HepG2 (cell line): ENCODE data around the gene PELO. TPM values are rescaled to one million over a fixed set of nuclear protein-coding genes. Genes with fewer than 3 reads are reported as not detected.

Experiments
- AKAP8 ChIP-seq: sonication (generic); formaldehyde crosslinking; IDR thresholded peaks from 2 replicates; pipeline ENCODE4 v1.5.1; 2020; ENCODE audit warnings: mild to moderate bottlenecking, missing genetic modification reagents
- BCL6 ChIP-seq: IDR thresholded peaks from 2 replicates; pipeline ENCODE4 v1.6.1; 2016; ENCODE audit warnings: missing genetic modification reagents, missing compliant biosample characterization
- ETS1 ChIP-seq: sonication (generic); formaldehyde crosslinking; IDR thresholded peaks from 2 replicates; pipeline ENCODE4 v1.4.0; 2020; ENCODE audit warnings: missing genetic modification reagents
- NR3C1 ChIP-seq: sonication (generic); formaldehyde crosslinking; IDR thresholded peaks from 2 replicates; pipeline ENCODE4 v1.4.0; 2020; ENCODE audit warnings: missing genetic modification reagents
- SMAD9 ChIP-seq: sonication (generic); formaldehyde crosslinking; IDR thresholded peaks from 2 replicates; pipeline ENCODE4 v1.5.1; 2020; ENCODE audit warnings: mild to moderate bottlenecking, missing genetic modification reagents
- SNAPC2 ChIP-seq: sonication (generic); formaldehyde crosslinking; IDR thresholded peaks from 2 replicates; pipeline ENCODE4 v1.8.1; 2022; ENCODE audit warnings: mild to moderate bottlenecking, missing genetic modification reagents
- UBTF ChIP-seq: sonication (generic); formaldehyde crosslinking; IDR thresholded peaks from 2 replicates; pipeline ENCODE4 v1.4.0; 2020; ENCODE audit warnings: mild to moderate bottlenecking, missing genetic modification reagents
- ZBTB7A ChIP-seq: sonication (generic); formaldehyde crosslinking; IDR thresholded peaks from 2 replicates; pipeline ENCODE4 v1.8.0; 2022; ENCODE audit warnings: mild to moderate bottlenecking, missing genetic modification reagents
- ZFY ChIP-seq: sonication (generic); formaldehyde crosslinking; IDR thresholded peaks from 2 replicates; pipeline ENCODE4 v1.4.0; 2020; ENCODE audit warnings: missing genetic modification reagents
- ZNF205 ChIP-seq: IDR thresholded peaks from 2 replicates; pipeline ENCODE4 v1.6.1; 2018; ENCODE audit warnings: missing biosample characterization, missing genetic modification reagents
- ZNF329 ChIP-seq: sonication (generic); formaldehyde crosslinking; IDR thresholded peaks from 2 replicates; pipeline ENCODE4 v1.9.0; 2021; ENCODE audit warnings: low read depth, mild to moderate bottlenecking, missing genetic modification reagents
- ZNF589 ChIP-seq: sonication (generic); formaldehyde crosslinking; conservative IDR thresholded peaks from 2 replicates; pipeline ENCODE4 v1.8.0; 2022; ENCODE audit warnings: mild to moderate bottlenecking, moderate library complexity, missing genetic modification reagents
- ZNF737 ChIP-seq: sonication (generic); formaldehyde crosslinking; IDR thresholded peaks from 2 replicates; pipeline ENCODE4 v1.5.0; 2020; ENCODE audit warnings: missing genetic modification reagents, mild to moderate bottlenecking, borderline replicate concordance
- ZNF788 ChIP-seq: sonication (generic); formaldehyde crosslinking; IDR thresholded peaks from 2 replicates; pipeline ENCODE4 v1.5.0; 2020; ENCODE audit warnings: mild to moderate bottlenecking, missing genetic modification reagents, borderline replicate concordance
- ZNF83 ChIP-seq: sonication (generic); formaldehyde crosslinking; IDR thresholded peaks from 2 replicates; pipeline ENCODE4 v1.4.0; 2020; ENCODE audit warnings: missing genetic modification reagents, mild to moderate bottlenecking, borderline replicate concordance
- polyA plus RNA-seq, 8 experiments: library from polyadenylated mRNA; depleted of rRNA in 3 of 8; stranded (reverse) in 7 of 8; unstranded in 1 of 8; fragments of >200 nt; fragmentation: Illumina TruSeq in 4 of 8; extraction: Trizol in 4 of 8; gene quantifications; 2 replicates each; pipeline versions ENCODE4 v1.2.1 to v1.2.3, GENCODE V29; 2011 to 2016; ENCODE audit warnings: low read depth in 4 of 8, missing spikeins in 1 of 8, mixed read lengths in 1 of 8; ENCODE audit not compliant: insufficient read depth in 1 of 8
- total RNA-seq, 5 experiments: library from RNA; depleted of rRNA; stranded (reverse); fragments of >200 nt; fragmentation: Illumina TruSeq; extraction: Trizol; gene quantifications; 2 replicates each; pipeline ENCODE4 v1.2.3, GENCODE V29; 2016; ENCODE audit warnings: low read depth in 1 of 5
- TF ChIP-seq, protein P1 (sequence below), 2 experiments: sonication (generic) in 1 of 2; formaldehyde crosslinking in 1 of 2; IDR thresholded peaks; 2 replicates each; pipeline versions ENCODE4 v1.6.1 to v1.9.0; 2014 to 2022; ENCODE audit warnings: antibody characterized with exemption in 1 of 2, borderline replicate concordance in 1 of 2, inconsistent platforms in 1 of 2, low read depth in 1 of 2, missing genetic modification reagents in 1 of 2
- TF ChIP-seq, protein P2 (sequence below): sonication (generic); formaldehyde crosslinking; IDR thresholded peaks from 2 replicates; pipeline ENCODE4 v1.9.0; 2022; ENCODE audit warnings: missing genetic modification reagents, mild to moderate bottlenecking, borderline replicate concordance

PELO gene
- total and polyA plus RNA-seq, 2 of the 13 experiments (the other 11 are each of a cell fraction or from before 2014, with no cell fraction given), result 19.0 to 23.9 TPM

- TF ChIP-seq ETS1 (CRISPR knock-in tag) (peak; percentile 57; the same call in 1 of the 2 replicates), ZBTB7A (CRISPR knock-in tag) (no peak), SMAD9 (CRISPR knock-in tag) (no peak), ZFY (CRISPR knock-in tag) (peak; percentile 88), ZNF205 (0 out of 2 replicates have a peak, but pooled peaks have one; percentile 36), ZNF589 (CRISPR knock-in tag) (peak; percentile 27; the same call in 1 of the 2 replicates), ZNF788 (peak; percentile 52; the same call in 1 of the 2 replicates), SNAPC2 (CRISPR knock-in tag) (no peak), BCL6 (CRISPR knock-in tag) (no peak; the same call in none of the 2 replicates), AKAP8 (CRISPR knock-in tag) (no peak; the same call in 1 of the 2 replicates), ZNF329 (CRISPR knock-in tag) (0 out of 2 replicates have a peak, but pooled peaks have one; percentile 53), ZNF83 (CRISPR knock-in tag) (no peak; the same call in 1 of the 2 replicates), NR3C1 (CRISPR knock-in tag) (no peak), ZNF737 (CRISPR knock-in tag) (no peak), UBTF (peak; percentile 72)
- TF ChIP-seq, protein P1, sequence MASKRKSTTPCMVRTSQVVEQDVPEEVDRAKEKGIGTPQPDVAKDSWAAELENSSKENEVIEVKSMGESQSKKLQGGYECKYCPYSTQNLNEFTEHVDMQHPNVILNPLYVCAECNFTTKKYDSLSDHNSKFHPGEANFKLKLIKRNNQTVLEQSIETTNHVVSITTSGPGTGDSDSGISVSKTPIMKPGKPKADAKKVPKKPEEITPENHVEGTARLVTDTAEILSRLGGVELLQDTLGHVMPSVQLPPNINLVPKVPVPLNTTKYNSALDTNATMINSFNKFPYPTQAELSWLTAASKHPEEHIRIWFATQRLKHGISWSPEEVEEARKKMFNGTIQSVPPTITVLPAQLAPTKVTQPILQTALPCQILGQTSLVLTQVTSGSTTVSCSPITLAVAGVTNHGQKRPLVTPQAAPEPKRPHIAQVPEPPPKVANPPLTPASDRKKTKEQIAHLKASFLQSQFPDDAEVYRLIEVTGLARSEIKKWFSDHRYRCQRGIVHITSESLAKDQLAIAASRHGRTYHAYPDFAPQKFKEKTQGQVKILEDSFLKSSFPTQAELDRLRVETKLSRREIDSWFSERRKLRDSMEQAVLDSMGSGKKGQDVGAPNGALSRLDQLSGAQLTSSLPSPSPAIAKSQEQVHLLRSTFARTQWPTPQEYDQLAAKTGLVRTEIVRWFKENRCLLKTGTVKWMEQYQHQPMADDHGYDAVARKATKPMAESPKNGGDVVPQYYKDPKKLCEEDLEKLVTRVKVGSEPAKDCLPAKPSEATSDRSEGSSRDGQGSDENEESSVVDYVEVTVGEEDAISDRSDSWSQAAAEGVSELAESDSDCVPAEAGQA (IDR thresholded peaks at IDR 0.05; ENCODE audit: low read depth), result no peak
- TF ChIP-seq, protein P1 (CRISPR knock-in tag; IDR thresholded peaks at IDR 0.05; ENCODE audit: borderline replicate concordance), result peak; percentile 72; the same call in 1 of the 2 replicates
- TF ChIP-seq, protein P2, sequence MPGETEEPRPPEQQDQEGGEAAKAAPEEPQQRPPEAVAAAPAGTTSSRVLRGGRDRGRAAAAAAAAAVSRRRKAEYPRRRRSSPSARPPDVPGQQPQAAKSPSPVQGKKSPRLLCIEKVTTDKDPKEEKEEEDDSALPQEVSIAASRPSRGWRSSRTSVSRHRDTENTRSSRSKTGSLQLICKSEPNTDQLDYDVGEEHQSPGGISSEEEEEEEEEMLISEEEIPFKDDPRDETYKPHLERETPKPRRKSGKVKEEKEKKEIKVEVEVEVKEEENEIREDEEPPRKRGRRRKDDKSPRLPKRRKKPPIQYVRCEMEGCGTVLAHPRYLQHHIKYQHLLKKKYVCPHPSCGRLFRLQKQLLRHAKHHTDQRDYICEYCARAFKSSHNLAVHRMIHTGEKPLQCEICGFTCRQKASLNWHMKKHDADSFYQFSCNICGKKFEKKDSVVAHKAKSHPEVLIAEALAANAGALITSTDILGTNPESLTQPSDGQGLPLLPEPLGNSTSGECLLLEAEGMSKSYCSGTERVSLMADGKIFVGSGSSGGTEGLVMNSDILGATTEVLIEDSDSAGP (CRISPR knock-in tag), result peak; percentile 71; the same call in 1 of the 2 replicates
Observed at GRCh38 chr5:52800394-52801213, 12.9 kb downstream of the PELO start (continued).
